ENCODE measurements around the gene OMA1. TPM values are rescaled to one million over a fixed set of nuclear protein-coding genes. Genes with fewer than 3 reads are reported as not detected.
"Not testable (repeated sequence)": the region's sequence is repeated elsewhere in the genome, so short reads cannot be mapped to it uniquely, and the experiment has no call there.

The OMA1 gene
- total and polyA plus RNA-seq, 7 donors, result 10.6 to 74.9 (median 34.3) TPM

- Histone ChIP-seq H3K4me3 (no peak overlapping the region), H3K9me3 (no peaks in the 10 kb centered on the region), H3K36me3 (no peaks in the 10 kb centered on the region), H3K27ac (peak overlapping the region in 3 of 4 donors; percentile 3 to 100 (median 98)), H3K27me3 (no peaks in the 10 kb centered on the region), H3K4me1 (peaks cover 0 to 58% (median 34%) of the 10 kb centered on the region in 4 donors)
- TF ChIP-seq CTCF (IDR thresholded peaks at IDR 0.05) (no peak), POLR2AphosphoS5 (IDR thresholded peaks at IDR 0.05) (no peak), EP300 (IDR thresholded peaks at IDR 0.05) (no peak), POLR2A (IDR thresholded peaks at IDR 0.05) (no peak)
- no peak for DNase-seq
- intact Hi-C loops (cut with DNase I), result loop anchor here (10.0 kb wide), 1 partner anchor 1708 kb away; no protein-coding TSS in a partner anchor
- WGBS, 2 donors, result 91 to 98% methylated on average over 1 of the region's 1 CpG
Observed at GRCh38 chr1:58543260-58543659, 3.3 kb downstream of the OMA1 start.

- no peak for DNase-seq
- Histone ChIP-seq H3K4me1 (peaks cover 0 to 43% (median 23%) of the 10 kb centered on the region in 4 donors), H3K9me3 (no peaks in the 10 kb centered on the region), H3K27me3 (no peaks in the 10 kb centered on the region), H3K27ac (peak overlapping the region in 3 of 4 donors; percentile 66 to 77 (median 72)), H3K4me3 (peak overlapping the region in 2 of 4 donors; percentile 5 to 15), H3K36me3 (no peaks in the 10 kb centered on the region)
- WGBS, 2 donors, result 20 to 58% methylated on average over 2 of the region's 2 CpGs
- intact Hi-C loops (cut with DNase I), result no loop called here
- TF ChIP-seq CTCF (IDR thresholded peaks at IDR 0.05), result no peak
- no peak for TF ChIP-seq POLR2A (IDR thresholded peaks at IDR 0.05)
- TF ChIP-seq POLR2AphosphoS5 (IDR thresholded peaks at IDR 0.05), result peak; percentile 79 to 96 (median 96)
- peak; percentile 26 to 85 (median 72) for TF ChIP-seq EP300 (IDR thresholded peaks at IDR 0.05)
Observed at GRCh38 chr1:58539553-58539952, 7.0 kb downstream of the OMA1 start.

GRCh38 chr1:58538821-58539220 is 7.7 kb downstream of the OMA1 start:
- 81 to 90% methylated on average over 3 of the region's 3 CpGs for WGBS, 2 donors
- Histone ChIP-seq H3K4me3 (peak overlapping the region in 2 of 4 donors; percentile 5 to 15), H3K27ac (peak overlapping the region in 3 of 4 donors; percentile 66 to 77 (median 72)), H3K36me3 (no peaks in the 10 kb centered on the region), H3K4me1 (peaks cover 0 to 38% (median 20%) of the 10 kb centered on the region in 4 donors), H3K9me3 (no peaks in the 10 kb centered on the region), H3K27me3 (no peaks in the 10 kb centered on the region)
- intact Hi-C loops (cut with DNase I), result no loop called here
- TF ChIP-seq EP300 (IDR thresholded peaks at IDR 0.05) (no peak), POLR2A (IDR thresholded peaks at IDR 0.05) (no peak), POLR2AphosphoS5 (IDR thresholded peaks at IDR 0.05) (no peak), CTCF (IDR thresholded peaks at IDR 0.05) (no peak)
- no peak for DNase-seq

GRCh38 chr1:58531842-58532241 is 14.7 kb downstream of the OMA1 start:
- H3K4me3 ChIP-seq; H3K27me3 ChIP-seq; H3K9me3 ChIP-seq; H3K4me1 ChIP-seq; DNase-seq; intact Hi-C loops (cut with DNase I); H3K27ac ChIP-seq: not testable (repeated sequence)
- WGBS, 2 donors, result 85 to 89% methylated on average over 1 of the region's 1 CpG
- peaks cover 0 to 10% (median 1%) of the 10 kb centered on the region in 4 donors for H3K36me3 ChIP-seq

GRCh38 chr1:58529284-58529683 is 17.2 kb downstream of the OMA1 start:
- TF ChIP-seq POLR2AphosphoS5 (IDR thresholded peaks at IDR 0.05) (no peak), EP300 (IDR thresholded peaks at IDR 0.05) (no peak), POLR2A (IDR thresholded peaks at IDR 0.05) (no peak), CTCF (IDR thresholded peaks at IDR 0.05) (no peak)
- no peak overlapping the region for H3K4me3 ChIP-seq
- WGBS, 2 donors, result 97 to 98% methylated on average over 1 of the region's 1 CpG
- peaks cover 0 to 6% (median 0%) of the 10 kb centered on the region in 4 donors for H3K4me1 ChIP-seq
- H3K36me3 ChIP-seq, result peaks cover 0 to 35% (median 1%) of the 10 kb centered on the region in 4 donors
- no peak for DNase-seq
- no peaks in the 10 kb centered on the region for H3K27me3 ChIP-seq
- H3K9me3 ChIP-seq, result no peaks in the 10 kb centered on the region
- H3K27ac ChIP-seq, result no peak overlapping the region
- intact Hi-C loops (cut with DNase I), result no loop called here

All from sigmoid colon (tissue), 7 donors.